Tibial artery (tissue), 4 donors: ENCODE measurements around the gene ATG2B.

Experiments
- DNase-seq, 2 donors: peaks; one replicate each; pipeline ENCODE4 v3.0.0-alpha.2; 2019
- H3K27ac ChIP-seq, 2 donors: fragments of 200-600 bp; sonication (generic) in 1 of 2; 1 replicate in 1 of 2; 2 replicates in 1 of 2; pipeline ENCODE4 v1.5.1; 2018 to 2019; ENCODE audit warnings: mild to moderate bottlenecking in 1 of 2
- H3K27me3 ChIP-seq, 2 donors: fragments of 200-600 bp; sonication (generic) in 1 of 2; one replicate each; pipeline versions ENCODE4 v1.5.1 to v1.6.0; 2016 to 2019
- H3K36me3 ChIP-seq, 3 donors: fragments of 200-600 bp; sonication (generic) in 2 of 3; one replicate each; pipeline ENCODE4 v1.5.1; 2016 to 2019; ENCODE audit warnings: mild to moderate bottlenecking in 2 of 3
- H3K4me1 ChIP-seq, 4 donors: fragments of 200-600 bp; sonication (generic) in 2 of 4; 1 replicate in 3 of 4; 2 replicates in 1 of 4; pipeline ENCODE4 v1.5.1; 2016 to 2019
- H3K4me3 ChIP-seq, 2 donors: fragments of 200-600 bp; sonication (generic) in 1 of 2; 1 replicate in 1 of 2; 2 replicates in 1 of 2; pipeline ENCODE4 v1.5.1; 2018 to 2019; ENCODE audit warnings: mild to moderate bottlenecking in 2 of 2
- H3K9me3 ChIP-seq, 3 donors: fragments of 200-600 bp; sonication (generic) in 1 of 3; one replicate each; pipeline ENCODE4 v1.5.1; 2016 to 2019
- CTCF ChIP-seq, 2 experiments: fragments of 200-600 bp in 1 of 2; fragments of 450-650 bp in 1 of 2; IDR thresholded peaks; one replicate each; pipeline ENCODE4 v1.5.1; 2017 to 2019; ENCODE audit warnings: antibody characterized with exemption in 2 of 2, mild to moderate bottlenecking in 1 of 2, moderate library complexity in 1 of 2
- intact Hi-C: fragments of 100-400 bp; cut with DNase I; formaldehyde crosslinking; loops from one replicate; pipeline ENCODE4 v1.15.0; 2023; ENCODE audit warnings: low total_unique reads

Gene ATG2B

GRCh38 chr14:96309133-96309895 lies 53.8 kb downstream of the ATG2B start:
- no peak for DNase-seq
- H3K27ac ChIP-seq: no peak overlapping the region
- H3K4me3 ChIP-seq: no peak overlapping the region
- H3K4me1 ChIP-seq: no peaks in the 10 kb centered on the region
- no peaks in the 10 kb centered on the region for H3K9me3 ChIP-seq
- no peak for TF ChIP-seq CTCF (IDR thresholded peaks at IDR 0.05)
- H3K36me3 ChIP-seq: peaks cover 77 to 98% (median 90%) of the 10 kb centered on the region in 3 donors
- H3K27me3 ChIP-seq: no peaks in the 10 kb centered on the region
- intact Hi-C loops: no loop called here

- no peak for TF ChIP-seq CTCF (IDR thresholded peaks at IDR 0.05)
- H3K27ac ChIP-seq: no peak overlapping the region
- no peaks in the 10 kb centered on the region for H3K27me3 ChIP-seq
- no peaks in the 10 kb centered on the region for H3K4me1 ChIP-seq
- H3K36me3 ChIP-seq: peaks cover 76 to 98% (median 91%) of the 10 kb centered on the region in 3 donors
- no peak overlapping the region for H3K4me3 ChIP-seq
- DNase-seq: no peak
- H3K9me3 ChIP-seq: no peaks in the 10 kb centered on the region
- intact Hi-C loops: no loop called here
Observed at GRCh38 chr14:96307434-96307833, 55.7 kb downstream of the ATG2B start.

- no peak for DNase-seq
- Histone ChIP-seq H3K27me3 (no peaks in the 10 kb centered on the region), H3K9me3 (no peaks in the 10 kb centered on the region), H3K4me1 (no peaks in the 10 kb centered on the region), H3K27ac (no peak overlapping the region), H3K36me3 (peaks cover 82 to 95% (median 83%) of the 10 kb centered on the region in 3 donors), H3K4me3 (no peak overlapping the region)
- no peak for TF ChIP-seq CTCF (IDR thresholded peaks at IDR 0.05)
- intact Hi-C loops: no loop called here
Observed at GRCh38 chr14:96304956-96305355, 58.2 kb downstream of the ATG2B start.

- H3K27me3 ChIP-seq: no peaks in the 10 kb centered on the region
- intact Hi-C loops: no loop called here
- H3K36me3 ChIP-seq: peaks cover 72 to 92% (median 73%) of the 10 kb centered on the region in 3 donors
- no peaks in the 10 kb centered on the region for H3K9me3 ChIP-seq
- no peak overlapping the region for H3K27ac ChIP-seq
- DNase-seq: no peak
- no peak for TF ChIP-seq CTCF (IDR thresholded peaks at IDR 0.05)
- H3K4me1 ChIP-seq: no peaks in the 10 kb centered on the region
- H3K4me3 ChIP-seq: no peak overlapping the region
Observed at GRCh38 chr14:96303981-96304380, 59.2 kb downstream of the ATG2B start.

- no peak for TF ChIP-seq CTCF (IDR thresholded peaks at IDR 0.05)
- H3K36me3 ChIP-seq: peaks cover 46 to 66% (median 48%) of the 10 kb centered on the region in 3 donors
- H3K27ac ChIP-seq: no peak overlapping the region
- no peaks in the 10 kb centered on the region for H3K4me1 ChIP-seq
- no peak for DNase-seq
- no peak overlapping the region for H3K4me3 ChIP-seq
- intact Hi-C loops: loop anchor here (5.0 kb wide), 1 partner anchor 123 kb away; no protein-coding TSS in a partner anchor
- no peaks in the 10 kb centered on the region for H3K9me3 ChIP-seq
- H3K27me3 ChIP-seq: no peaks in the 10 kb centered on the region
Observed at GRCh38 chr14:96299441-96299840, 63.7 kb downstream of the ATG2B start.
